Heart left ventricle (tissue), 16 donors: Measurements from ENCODE around the gene KCNJ9. TPM values are rescaled to one million over a fixed set of nuclear protein-coding genes. Genes with fewer than 3 reads are reported as not detected.

Source experiments
- ATAC-seq, 4 donors: fragments of 200-7000 bp; cut with Tn5 transposase; one replicate each; pipeline ENCODE4 v1.9.1; 2020 to 2022; ENCODE audit warnings: moderate library complexity in 4 of 4, mild to moderate bottlenecking in 3 of 4, moderate number of reproducible peaks in 1 of 4
- DNase-seq, 5 donors: peaks; one replicate each; pipeline ENCODE4 v3.0.0-alpha.2; 2020
- H3K27ac ChIP-seq, 12 donors: fragments of 200-600 bp; sonication (generic) in 4 of 12; one replicate each; pipeline versions ENCODE4 v1.5.0 to v1.8.0; 2016 to 2022; ENCODE audit warnings: mild to moderate bottlenecking in 2 of 12
- H3K27me3 ChIP-seq, 9 donors: fragments of 200-600 bp; sonication (generic) in 2 of 9; one replicate each; pipeline versions ENCODE4 v1.5.1 to v1.8.0; 2016 to 2022; ENCODE audit warnings: mild to moderate bottlenecking in 3 of 9
- H3K36me3 ChIP-seq, 9 donors: fragments of 200-600 bp; sonication (generic) in 2 of 9; one replicate each; pipeline versions ENCODE4 v1.5.0 to v1.8.0; 2018 to 2022; ENCODE audit warnings: mild to moderate bottlenecking in 2 of 9
- H3K4me1 ChIP-seq, 12 donors: fragments of 200-600 bp; sonication (generic) in 4 of 12; one replicate each; pipeline versions ENCODE4 v1.5.0 to v1.8.0; 2016 to 2022; ENCODE audit warnings: mild to moderate bottlenecking in 3 of 12
- H3K4me3 ChIP-seq, 12 donors: fragments of 200-600 bp; sonication (generic) in 4 of 12; one replicate each; pipeline versions ENCODE4 v1.5.0 to v1.8.0; 2017 to 2022; ENCODE audit warnings: mild to moderate bottlenecking in 9 of 12, moderate library complexity in 4 of 12
- H3K9me3 ChIP-seq, 12 donors: fragments of 200-600 bp; sonication (generic) in 4 of 12; one replicate each; pipeline versions ENCODE4 v1.5.0 to v1.8.0; 2016 to 2022; ENCODE audit warnings: mild to moderate bottlenecking in 1 of 12
- POLR2A ChIP-seq, 2 donors: fragments of 450-650 bp; IDR thresholded peaks; one replicate each; pipeline ENCODE4 v1.6.1; 2017; ENCODE audit warnings: antibody characterized with exemption in 2 of 2, mild to moderate bottlenecking in 2 of 2, moderate library complexity in 2 of 2
- WGBS, 4 donors: extraction: QIAGEN DNeasy Blood & Tissue Kit in 2 of 4; methylation state at CpG; one replicate each; pipeline versions ENCODE4 v1.1.5 to v1.1.7; 2013 to 2018; 5-methylcytosine and 5-hydroxymethylcytosine counted together
- intact Hi-C, 10 donors: fragments of 100-400 bp; cut with DNase I; formaldehyde crosslinking; loops; one replicate each; pipeline versions ENCODE4 v1.11.1 to v1.14.2; 2022
- polyA plus RNA-seq, 2 donors: library from polyadenylated mRNA; stranded (reverse); fragments of 200-250 nt; gene quantifications; one replicate each; pipeline ENCODE4 v1.2.3, GENCODE V29; 2013
- total RNA-seq, 9 donors: library from RNA; depleted of rRNA in 2 of 9; stranded (reverse); fragments of >200 nt in 2 of 9; fragmentation: NEBNext Ultra II Directional in 3 of 9; extraction: Animal tissue kit (Norgen Biotek cat#: 25700) in 3 of 9; gene quantifications; one replicate each; pipeline versions ENCODE4 v1.1.0 to v1.2.4, GENCODE V29; 2016 to 2023
- TF ChIP-seq, protein P1 (sequence below), 12 donors: fragments of 200-600 bp; sonication (generic) in 4 of 12; IDR thresholded peaks; one replicate each; pipeline versions ENCODE4 v1.5.0 to v1.8.0; 2018 to 2022; ENCODE audit warnings: antibody characterized with exemption in 12 of 12, mild to moderate bottlenecking in 5 of 12
- donor health status: ischemic (EF 13 %, LVEDD 7.1; RV severe dilation, severe dysfunction).
- donor health status: healthy with polysubstance abuse.
- donor health status: DM: no; HTN: yes; CAD: no.
- donor health status: DM: no; HTN: no; CAD: no.
- donor health status: ischemic (EF 25% LVEDD 6.9; RV normal size, moderate dysfunction).
- donor health status: ischemic (EF 25% LVEDD 5.7; RV mildly dilated, moderate dysfunction).
- donor health status: healthy.
- donor health status: DM: yes; HTN: yes; CAD: no.
- donor health status: ischemic (EF 35%, LVEDD 5.7; RV mildly dilated, moderate dysfunction).
- donor health status: nonischemic (EF 11% LVEDD 7.7; RV severe dilation, severe dysfunction).
- donor health status: DM: yes; HTN: yes; CAD: no.
- donor health status: PGD.
- donor health status: ischemic (EF 29% LVEDD 5.4; RV normal size, mild dysfunction).
- donor health status: nonischemic (EF 23%, LVEDD 6.1; RV moderate dilation, normal function).

Gene KCNJ9
- total and polyA plus RNA-seq, 11 donors, result 0.06 to 0.29 (median 0.08) TPM; not detected in 8

DNA sequence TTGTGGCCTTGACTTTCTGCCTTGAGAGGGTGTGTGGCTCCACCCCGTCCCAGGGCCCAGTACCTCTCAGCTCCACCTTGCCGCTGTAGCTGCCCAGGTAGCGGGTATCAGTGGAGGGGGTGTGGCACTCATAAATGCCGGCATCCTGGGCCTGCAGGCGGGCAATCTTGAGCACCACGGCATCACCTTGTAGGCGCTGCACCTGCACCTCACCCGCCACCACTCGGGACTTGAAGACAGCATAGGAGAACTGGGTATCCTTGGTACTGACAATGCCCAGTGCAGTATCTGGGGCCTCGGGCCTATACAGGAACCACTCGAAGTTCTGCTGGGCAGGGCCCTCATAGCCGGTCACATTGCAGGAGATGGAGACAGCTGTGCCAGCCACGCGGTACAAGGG, 13.5 kb downstream of the KCNJ9 start:
- intact Hi-C loops, result loop anchor here in 4 of 10 donors (5.0 to 10.0 kb wide), 4 partner anchors 157 to 280 kb away; partner anchors contain the start of gene PEX19 (in 1 of the 4)

DNA sequence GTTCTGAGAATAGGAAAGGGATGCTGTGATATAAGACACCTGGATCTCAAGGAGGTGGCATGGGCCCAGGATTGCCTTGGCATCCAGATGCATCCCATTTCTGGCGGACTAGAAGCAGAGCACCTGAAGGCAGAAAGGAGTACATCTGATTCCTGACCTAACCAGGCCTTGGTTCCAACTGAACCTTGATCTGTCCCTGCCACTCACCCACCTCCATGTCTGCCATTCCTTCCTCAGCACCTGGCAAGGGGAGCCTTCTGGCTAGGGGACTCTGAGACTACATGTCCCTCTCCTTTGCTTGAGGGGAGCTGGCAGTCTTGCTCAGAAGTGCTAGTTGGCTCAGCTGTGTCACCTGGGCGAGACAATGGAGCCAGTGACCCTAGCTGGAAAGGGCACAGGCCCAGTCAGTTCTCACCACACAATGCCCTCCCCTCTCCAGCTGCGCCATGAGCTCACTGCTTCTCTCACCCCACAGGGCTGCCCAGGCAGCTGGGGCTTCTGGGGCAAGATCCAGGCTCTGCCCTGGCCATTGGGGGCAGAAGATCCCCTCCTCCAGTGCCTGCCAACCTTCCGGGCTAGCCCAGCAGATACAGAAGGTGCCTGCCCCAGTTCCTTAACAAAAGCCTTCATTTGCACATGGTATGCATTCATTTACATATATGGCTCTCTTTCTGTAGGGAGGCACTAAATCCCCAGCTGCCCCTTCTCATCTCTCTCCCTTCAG, 14.2 kb downstream of the KCNJ9 start:
- no peak overlapping the region for H3K27ac ChIP-seq

More for the DNA sequence above, 13.5 kb downstream of the KCNJ9 start:
- Histone ChIP-seq H3K36me3 (peaks cover 0 to 48% (median 21%) of the 10 kb centered on the region in 9 donors), H3K4me3 (no peak overlapping the region), H3K9me3 (no peaks in the 10 kb centered on the region), H3K4me1 (peaks cover 7 to 31% (median 19%) of the 10 kb centered on the region in 12 donors), H3K27me3 (no peaks in the 10 kb centered on the region), H3K27ac (no peak overlapping the region)
- TF ChIP-seq, protein P1, sequence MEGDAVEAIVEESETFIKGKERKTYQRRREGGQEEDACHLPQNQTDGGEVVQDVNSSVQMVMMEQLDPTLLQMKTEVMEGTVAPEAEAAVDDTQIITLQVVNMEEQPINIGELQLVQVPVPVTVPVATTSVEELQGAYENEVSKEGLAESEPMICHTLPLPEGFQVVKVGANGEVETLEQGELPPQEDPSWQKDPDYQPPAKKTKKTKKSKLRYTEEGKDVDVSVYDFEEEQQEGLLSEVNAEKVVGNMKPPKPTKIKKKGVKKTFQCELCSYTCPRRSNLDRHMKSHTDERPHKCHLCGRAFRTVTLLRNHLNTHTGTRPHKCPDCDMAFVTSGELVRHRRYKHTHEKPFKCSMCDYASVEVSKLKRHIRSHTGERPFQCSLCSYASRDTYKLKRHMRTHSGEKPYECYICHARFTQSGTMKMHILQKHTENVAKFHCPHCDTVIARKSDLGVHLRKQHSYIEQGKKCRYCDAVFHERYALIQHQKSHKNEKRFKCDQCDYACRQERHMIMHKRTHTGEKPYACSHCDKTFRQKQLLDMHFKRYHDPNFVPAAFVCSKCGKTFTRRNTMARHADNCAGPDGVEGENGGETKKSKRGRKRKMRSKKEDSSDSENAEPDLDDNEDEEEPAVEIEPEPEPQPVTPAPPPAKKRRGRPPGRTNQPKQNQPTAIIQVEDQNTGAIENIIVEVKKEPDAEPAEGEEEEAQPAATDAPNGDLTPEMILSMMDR (IDR thresholded peaks at IDR 0.05), result no peak
- no peak for TF ChIP-seq POLR2A (IDR thresholded peaks at IDR 0.05)
- 90 to 97% (median 94%) methylated on average over 12 to 14 of the region's 14 CpGs for WGBS, 4 donors
- DNase-seq (no peak), ATAC-seq (no peak)

DNA sequence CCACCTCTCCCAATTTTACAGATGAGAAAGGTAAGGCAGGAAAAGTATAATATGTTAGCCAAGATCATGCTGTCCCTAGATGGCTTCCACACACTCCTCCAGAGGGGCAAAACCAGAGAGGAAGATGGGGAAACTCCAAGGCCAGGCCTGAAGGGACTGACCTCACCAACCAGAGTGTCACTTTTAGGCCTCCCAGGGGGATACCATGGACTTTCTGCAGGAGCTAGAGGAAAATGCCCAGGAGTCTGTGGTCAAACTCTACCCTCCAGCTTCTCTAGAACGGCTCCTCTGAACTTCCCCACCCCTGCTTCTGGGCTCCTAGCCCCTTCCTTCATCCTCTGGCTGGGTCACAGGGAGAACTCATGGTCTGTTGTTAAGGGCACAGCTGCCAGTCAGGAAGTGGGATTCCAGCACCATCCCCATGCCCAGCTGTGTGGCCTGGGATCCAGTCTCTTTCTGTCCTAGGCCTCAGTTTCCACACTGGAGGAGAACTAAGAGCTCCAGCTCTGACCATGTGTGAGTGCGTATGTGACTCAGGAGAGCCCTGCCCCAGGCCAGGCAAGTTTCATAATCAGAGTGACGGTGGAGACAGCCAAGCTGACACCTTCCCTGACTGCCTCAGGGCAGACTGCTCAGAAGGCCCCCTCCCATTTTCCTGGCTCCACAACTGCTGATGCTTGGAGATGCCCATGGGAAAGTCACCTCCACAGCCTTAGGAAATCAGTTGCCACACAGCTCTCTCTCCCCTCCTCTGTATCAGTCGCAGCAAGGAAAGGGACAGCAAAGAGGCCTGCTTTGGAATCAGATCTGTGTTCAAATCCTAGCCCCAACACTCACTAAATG, 15.2 kb downstream of the KCNJ9 start:
- intact Hi-C loops, result loop anchor here in 4 of 10 donors (5.0 to 10.0 kb wide), 4 partner anchors 156 to 278 kb away; partner anchors contain the start of gene PEX19 (in 1 of the 4)
- DNase-seq, result no peak
- no peak for ATAC-seq
- WGBS, 4 donors, result 67 to 78% (median 73%) methylated on average over 3 to 4 of the region's 4 CpGs
- no peaks in the 10 kb centered on the region for H3K9me3 ChIP-seq
- H3K4me3 ChIP-seq, result peak overlapping the region in 3 of 12 donors; percentile 76 to 99 (median 91)
- peaks cover 7 to 35% (median 23%) of the 10 kb centered on the region in 12 donors for H3K4me1 ChIP-seq
- TF ChIP-seq, protein P1 (IDR thresholded peaks at IDR 0.05), result no peak
- TF ChIP-seq POLR2A (IDR thresholded peaks at IDR 0.05), result no peak
- peaks cover 0 to 36% (median 17%) of the 10 kb centered on the region in 9 donors for H3K36me3 ChIP-seq
- H3K27ac ChIP-seq, result peak overlapping the region in 1 of 12 donors; percentile 85
- no peaks in the 10 kb centered on the region for H3K27me3 ChIP-seq

More for the DNA sequence above, 14.2 kb downstream of the KCNJ9 start:
- no peak for TF ChIP-seq POLR2A (IDR thresholded peaks at IDR 0.05)
- TF ChIP-seq, protein P1 (IDR thresholded peaks at IDR 0.05), result no peak
- Histone ChIP-seq H3K9me3 (no peaks in the 10 kb centered on the region), H3K36me3 (peaks cover 0 to 45% (median 21%) of the 10 kb centered on the region in 9 donors), H3K27me3 (no peaks in the 10 kb centered on the region), H3K4me3 (no peak overlapping the region), H3K4me1 (peaks cover 7 to 31% (median 19%) of the 10 kb centered on the region in 12 donors)
- ATAC-seq (no peak), DNase-seq (no peak)
- intact Hi-C loops, result loop anchor here in 4 of 10 donors (5.0 to 10.0 kb wide), 4 partner anchors 157 to 279 kb away; partner anchors contain the start of gene PEX19 (in 1 of the 4)
- WGBS, 4 donors, result 91 to 97% (median 96%) methylated on average over 2 to 4 of the region's 4 CpGs
